Activated effector memory CD4-positive, alpha-beta T cell treated with Interleukin-2 at 50 U/mL for 16 hours (primary cell): ENCODE data around the gene NFKBIA.
"Not testable (repeated sequence)": the region's sequence is repeated elsewhere in the genome, so short reads cannot be mapped to it uniquely, and the experiment has no call there.

Experiments used
- DNase-seq: peaks from one replicate; pipeline ENCODE4 v3.0.0-alpha.2; 2020

Gene NFKBIA, protein sequence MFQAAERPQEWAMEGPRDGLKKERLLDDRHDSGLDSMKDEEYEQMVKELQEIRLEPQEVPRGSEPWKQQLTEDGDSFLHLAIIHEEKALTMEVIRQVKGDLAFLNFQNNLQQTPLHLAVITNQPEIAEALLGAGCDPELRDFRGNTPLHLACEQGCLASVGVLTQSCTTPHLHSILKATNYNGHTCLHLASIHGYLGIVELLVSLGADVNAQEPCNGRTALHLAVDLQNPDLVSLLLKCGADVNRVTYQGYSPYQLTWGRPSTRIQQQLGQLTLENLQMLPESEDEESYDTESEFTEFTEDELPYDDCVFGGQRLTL

DNA sequence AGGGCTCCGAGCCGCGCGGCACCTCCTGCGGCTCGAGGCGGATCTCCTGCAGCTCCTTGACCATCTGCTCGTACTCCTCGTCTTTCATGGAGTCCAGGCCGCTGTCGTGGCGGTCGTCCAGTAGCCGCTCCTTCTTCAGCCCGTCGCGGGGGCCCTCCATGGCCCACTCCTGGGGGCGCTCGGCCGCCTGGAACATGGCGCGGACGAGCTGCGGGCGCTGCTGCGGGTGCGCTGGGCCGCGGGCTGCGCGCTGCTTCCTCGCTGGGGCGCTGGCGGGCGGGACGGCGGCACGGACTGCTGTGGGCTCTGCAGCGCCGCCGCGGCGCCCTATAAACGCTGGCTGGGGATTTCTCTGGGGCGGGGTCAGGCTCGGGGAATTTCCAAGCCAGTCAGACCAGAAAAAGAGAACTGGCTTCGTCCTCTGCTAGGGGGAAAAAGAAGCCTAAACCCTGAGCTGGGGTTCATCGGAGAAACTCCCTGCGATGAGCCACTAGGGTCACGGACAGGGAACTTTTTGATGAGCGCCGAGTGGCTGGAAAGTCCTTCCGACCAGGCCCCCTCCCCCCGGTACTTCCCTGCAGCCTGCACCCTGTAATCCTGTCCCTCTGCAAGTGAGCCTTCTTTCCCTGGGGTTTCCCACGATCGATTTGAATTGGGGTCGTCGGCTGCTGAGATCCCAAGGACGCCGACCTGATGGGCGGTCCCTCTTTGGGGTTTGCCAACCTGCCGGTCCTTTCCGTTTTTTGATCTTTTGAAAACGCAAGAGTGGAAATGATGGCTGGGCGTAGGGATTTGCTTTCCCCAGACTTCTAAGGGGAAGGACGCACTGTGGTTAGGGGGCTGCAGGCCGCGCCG lies at the start of gene NFKBIA:
Gene NFKBIA (minus strand): TSS at position 301 of the 855 bp plus-strand sequence. CDS start 105 bp downstream, at position 196.
- peak; percentile 88 for DNase-seq

DNA sequence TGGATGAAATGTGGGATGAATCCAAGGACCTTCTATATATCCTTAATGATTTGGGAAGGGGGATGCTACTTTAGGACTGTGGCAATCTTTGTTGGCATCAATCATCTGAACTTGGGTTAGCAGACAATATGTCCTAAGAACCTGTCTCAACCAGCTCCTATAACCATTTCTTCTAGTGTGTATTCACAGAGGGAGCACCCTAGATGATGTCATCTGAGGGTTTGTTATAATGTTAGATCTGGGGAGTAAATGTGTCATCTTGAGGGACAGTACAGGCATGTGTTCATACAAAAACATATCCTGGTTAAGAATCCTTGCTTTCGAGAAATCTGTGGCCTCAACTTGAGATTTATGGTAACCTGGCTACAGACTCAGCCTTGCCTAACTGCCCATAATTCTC lies 41.9 kb upstream of the NFKBIA start:
- no peak for DNase-seq

DNA sequence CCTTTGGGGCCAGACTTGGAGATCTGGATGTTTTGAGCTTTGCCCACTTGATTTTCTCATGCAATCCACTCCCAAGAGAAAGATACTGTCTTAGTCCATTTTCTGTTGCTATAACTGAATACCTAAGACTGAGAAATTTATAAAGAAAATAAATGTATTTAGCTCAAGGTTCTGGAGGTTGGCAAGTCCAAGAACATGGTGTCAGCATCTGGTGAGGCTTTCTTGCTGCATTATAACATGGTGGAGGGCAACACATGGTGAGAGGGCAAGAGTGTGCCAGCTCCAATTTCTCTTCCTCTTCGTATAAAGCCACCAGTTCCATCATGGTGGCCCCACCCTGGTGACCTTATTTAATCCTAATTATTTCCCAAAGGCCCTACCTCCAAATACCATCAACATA lies 39.6 kb upstream of the NFKBIA start:
- no peak for DNase-seq

DNA sequence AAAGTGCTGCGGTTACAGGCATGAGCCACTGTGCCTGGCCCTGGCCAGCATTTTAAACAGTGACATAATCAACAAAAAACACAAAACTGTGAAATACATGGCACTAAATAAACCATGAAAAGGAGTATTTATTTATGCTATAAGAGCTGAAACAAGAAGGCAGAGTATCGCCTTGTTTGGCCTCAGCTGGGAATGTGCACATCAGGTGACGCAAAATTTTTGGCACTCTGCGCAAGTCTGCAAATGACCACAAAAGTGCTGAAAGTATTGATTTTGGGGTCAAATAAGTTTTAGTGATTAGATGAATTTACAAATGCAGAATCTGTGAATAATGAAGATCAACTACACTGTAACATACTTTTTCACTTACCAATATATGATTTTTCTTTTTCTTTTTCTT lies 36.6 kb upstream of the NFKBIA start:
- DNase-seq: no peak

DNA sequence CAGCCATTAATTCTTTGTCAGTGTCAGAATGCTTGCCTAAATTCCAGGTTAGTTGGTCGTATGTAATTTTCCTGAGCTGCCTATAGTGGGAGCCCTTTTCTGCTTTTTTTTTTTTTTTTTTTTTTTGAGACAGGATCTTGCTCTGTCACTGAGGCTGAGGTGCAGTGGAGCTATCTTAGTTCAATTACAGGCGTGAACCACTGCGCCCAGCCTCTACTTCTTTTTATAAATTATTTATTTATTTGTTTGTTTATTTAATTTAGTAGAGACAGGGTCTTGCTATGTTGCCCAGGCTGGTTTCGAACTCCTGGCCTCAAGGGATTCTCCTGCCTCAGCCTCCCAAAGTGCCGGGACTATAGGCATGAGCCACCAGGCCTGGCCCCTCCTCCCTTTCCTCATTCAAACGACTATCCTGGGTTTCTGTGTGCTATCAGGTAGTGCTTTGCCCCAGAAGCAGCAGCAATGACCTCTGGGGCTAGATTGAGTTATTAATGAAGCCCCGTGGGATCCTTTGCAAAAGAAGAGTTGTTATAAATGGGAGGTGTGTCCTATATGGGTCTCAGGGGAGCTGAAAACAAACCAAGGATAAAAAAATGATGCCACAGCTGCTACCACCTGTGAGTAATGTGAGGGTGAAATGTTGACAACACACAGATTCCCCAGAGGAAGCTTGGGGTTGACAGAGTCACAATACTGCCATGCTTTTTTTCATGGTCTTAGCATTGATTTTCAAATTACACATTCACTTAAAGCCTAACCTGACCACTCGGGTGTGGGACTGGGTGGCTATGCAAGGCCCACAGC lies 34.6 kb upstream of the NFKBIA start:
- no peak for DNase-seq

DNA sequence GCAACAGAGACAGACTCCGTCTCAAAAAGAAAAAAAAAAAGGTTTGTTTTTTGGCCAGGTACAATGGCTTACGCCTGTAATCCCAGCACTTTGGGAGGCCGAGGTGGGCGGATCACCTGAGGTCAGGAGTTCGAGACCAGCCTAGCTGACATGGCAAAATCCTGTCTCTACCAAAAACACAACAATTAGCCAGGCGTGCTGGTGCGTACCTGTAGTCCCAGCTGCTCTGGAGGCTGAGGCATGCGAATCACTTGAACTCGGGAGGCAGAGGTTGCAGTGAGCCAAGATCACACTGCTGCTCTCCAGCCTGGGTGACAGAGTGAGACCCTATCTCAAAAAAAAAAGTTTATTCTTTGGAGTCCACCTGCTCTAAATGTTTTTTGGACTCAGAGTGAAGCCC lies 33.9 kb upstream of the NFKBIA start:
- DNase-seq: not testable (repeated sequence)

DNA sequence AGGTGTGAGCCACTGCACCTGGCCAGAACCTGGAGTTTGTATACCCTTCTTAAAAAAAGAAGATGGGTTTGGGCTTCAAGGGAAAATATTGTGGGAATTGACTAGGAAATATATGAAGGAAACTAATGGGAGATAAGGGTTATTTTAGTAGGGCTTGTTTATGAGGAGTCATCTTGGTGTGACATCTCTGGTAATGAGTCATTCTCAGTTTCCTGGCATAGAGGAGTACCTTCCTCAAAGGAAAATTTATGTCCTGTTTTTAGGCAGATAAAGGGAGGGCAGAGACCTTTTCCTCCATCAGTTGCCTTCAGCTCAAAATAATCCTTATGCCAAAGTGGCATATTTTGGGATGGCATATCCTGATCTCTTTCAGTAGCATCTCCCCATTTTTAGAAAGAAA lies 30.6 kb upstream of the NFKBIA start:
- no peak for DNase-seq

DNA sequence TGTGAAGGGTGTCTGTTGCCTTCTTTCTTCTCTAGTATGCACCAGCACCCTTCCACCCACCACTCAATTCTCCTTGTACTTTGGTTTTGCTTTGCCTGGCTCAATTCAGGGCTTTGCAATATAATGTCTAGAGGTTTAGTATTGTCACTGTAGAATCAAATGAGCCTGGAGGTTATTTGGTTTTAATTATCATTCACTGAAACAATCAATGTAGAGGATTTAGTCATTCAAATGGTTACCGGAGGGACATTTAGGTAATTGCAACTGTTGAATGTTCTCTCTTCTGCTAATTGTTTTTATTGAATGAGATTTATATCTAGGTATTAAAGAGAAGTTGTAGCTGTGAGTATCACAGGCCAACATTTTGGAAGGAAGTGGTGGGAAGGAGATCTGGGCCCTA lies 29.3 kb upstream of the NFKBIA start:
- no peak for DNase-seq

DNA sequence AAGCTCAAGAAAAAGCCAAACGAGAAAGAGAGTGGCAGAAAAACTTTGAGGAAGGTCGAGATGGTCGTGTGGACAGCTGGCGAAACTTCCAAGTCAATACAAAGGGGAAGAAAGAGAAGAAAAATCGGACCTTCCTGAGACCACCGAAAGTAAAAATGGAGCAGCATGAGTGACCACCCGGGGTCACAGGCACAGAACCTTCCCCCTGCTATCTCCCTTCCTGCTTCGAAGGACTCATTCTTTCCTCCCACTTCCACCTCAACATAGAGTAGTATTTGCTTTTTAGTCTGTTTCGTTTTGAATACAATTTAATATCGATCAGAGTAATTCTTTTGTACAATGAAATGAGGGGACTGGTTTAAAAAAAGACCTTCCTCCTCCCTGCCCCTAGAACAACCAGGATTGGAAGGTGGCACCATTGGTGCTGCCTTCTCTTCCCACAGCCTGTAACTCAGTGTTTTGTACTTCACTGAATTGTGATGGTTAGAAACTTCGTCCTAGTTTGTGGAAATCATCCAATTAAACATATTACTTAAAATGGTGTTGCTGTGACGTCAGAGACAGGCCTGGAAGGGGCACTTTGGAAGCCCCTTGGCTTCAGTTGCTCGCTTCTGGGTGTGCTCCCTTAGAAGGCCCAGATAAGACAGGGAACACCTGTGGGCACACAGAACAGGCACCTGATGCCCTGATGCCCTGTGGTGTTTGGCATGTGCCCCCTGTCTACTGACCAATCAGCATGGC lies 26.1 kb upstream of the NFKBIA start:
- DNase-seq: no peak

DNA sequence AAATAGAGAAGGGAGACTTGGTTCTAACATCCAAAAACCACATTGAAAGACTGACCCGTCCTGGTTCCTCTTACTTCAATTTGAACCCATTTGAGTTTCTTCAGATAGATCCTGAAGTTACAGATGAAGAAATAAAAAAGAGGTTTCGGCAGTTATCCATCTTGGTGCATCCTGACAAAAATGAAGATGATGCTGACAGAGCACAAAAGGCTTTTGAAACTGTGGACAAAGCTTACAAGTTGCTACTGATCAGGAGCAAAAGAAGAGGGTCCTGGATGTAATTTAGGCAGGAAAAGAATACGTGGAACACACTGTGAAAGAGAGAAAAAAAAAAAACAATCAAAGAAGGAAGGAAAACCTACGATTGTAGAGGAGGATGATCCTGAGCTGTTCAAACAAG lies 25.4 kb upstream of the NFKBIA start:
- no peak for DNase-seq

DNA sequence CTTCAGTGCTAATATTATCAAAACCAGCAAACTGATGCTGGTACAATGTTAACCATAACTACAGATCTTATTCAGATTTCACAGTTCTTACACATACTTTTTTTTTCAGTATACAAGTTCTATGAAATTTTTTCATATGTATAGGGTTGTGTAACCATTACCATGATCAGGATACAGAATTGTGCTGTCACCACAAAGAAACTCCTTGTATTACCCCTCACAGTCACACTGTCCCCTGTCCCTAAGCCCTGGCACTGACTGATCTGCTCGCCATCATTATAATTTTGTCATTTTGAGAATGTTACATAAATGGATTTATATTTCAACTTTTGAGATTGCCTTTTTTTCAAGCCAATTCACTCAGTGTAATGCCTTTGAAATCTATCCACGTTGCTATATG lies 21.3 kb upstream of the NFKBIA start:
- no peak for DNase-seq

DNA sequence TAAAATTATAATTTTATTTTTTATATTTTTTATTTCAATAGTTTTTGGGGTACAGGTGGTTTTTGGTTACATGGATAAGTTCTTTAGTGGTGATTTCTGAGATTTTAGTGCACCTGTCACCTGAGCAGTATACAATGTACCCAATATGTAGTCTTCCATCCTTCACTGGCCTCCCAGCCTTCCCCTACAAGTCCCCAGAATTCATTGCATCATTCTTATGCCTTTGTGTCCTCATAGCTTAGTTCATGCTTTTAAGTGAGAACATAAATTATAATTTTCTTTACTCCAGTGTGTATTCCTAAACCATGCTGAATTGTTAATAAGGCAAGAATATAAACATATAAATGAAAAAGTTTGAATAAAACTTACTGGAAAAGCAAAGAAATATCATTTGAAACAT lies 19.1 kb upstream of the NFKBIA start:
- DNase-seq: no peak

DNA sequence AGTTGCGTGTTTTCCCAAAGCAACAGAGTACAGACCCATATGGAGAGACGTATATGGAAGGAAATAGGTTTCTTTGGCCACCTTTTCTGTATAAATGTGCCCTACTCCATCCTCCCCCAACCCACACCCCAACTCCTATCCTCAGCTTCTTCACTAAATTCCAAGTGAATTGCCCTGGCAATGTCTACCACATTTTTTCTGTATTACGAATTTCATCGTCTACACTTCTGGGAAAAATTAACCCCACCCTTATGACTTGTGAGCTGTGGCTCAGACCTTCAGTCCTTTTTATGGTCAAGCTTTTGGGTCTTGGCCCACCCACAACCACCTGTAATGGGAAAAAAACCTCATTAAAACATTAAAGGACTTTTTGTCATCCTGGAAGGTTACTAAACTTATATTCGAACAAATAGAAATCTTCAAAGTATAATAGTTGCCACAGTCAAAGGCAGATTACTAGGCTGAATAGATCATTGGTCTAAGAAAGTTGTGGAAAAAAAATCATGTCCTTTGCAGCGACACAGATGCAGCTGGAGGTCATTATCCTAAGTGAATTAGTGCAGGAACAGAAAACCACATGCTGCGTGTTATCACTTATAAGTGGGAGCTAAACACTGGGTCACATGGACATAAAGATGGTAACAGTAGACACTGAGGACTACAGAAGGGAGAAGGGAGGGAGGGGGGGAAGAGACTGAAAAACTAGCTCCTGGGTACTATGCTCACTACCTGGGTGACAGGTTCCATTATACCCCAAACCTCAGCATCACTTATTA lies 15.7 kb upstream of the NFKBIA start:
- no peak for DNase-seq

DNA sequence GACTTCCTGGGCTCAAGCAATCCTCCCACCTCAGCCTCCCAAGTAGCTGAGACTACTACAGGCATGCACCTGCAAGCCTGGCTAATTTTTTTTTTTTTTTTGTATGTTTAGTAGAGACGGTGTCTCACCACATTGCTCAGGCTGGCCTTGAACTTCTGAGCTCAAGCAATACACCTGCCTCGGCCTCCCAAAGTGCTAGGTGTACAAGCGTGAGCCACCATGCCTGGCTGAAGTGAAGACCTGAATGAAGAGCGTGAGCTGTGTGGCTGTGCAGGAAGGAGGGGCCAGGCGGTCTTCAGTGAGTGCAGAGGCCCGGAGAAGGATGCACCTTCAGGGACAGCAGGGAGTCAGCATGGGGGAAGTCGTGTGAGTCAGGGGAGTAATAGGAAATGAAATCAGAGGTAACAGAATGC lies 14.9 kb upstream of the NFKBIA start:
- no peak for DNase-seq

DNA sequence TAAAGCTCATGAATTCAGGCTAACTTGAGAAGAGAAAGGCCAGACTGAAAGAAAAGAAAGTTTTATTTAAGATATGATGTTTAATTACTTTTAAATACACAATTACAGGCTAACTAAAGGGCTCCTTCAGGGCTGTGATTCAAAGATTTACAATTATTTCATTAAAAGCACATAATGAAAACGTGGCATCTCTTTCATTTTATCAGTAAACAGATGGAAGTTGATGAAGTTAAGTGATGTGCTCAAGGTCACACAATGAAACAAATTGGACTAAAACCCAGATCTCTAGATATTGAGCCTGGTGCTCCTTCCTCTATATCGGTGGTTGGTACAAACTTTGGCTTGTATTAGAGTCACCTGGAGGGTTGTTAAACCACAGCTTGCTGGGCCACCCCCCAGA lies 13.5 kb upstream of the NFKBIA start:
- DNase-seq: no peak

DNA sequence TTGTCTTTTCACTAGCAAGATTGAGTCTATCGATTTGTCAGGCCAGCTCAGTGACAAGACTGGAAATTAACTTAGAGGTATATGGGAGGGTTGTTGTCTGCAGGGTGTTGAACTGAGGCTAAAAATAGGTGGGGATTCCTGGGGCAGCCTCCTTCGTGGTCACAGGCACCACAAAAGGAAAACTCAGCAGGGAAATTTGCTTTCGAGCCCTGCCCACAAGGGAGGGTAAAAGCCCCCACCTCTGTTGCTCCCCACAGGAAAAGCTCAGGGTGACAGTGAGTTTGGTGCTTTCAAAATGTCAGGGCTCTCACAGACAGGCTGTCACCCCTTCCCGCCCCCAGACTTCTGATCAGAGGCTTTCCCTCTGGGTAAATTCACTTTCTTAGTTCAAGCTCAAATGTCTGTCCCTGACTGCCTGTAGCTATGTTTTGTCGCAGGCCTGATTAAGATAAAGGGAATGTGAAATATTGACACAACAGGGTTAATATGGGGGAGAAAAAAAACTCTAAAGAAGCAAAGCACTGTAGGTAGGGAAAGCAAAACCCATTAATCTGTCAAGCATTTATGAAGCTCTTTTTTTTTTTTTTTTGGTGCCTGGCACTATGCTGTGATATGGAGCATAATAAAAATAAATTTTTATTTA lies 11.7 kb upstream of the NFKBIA start:
- DNase-seq: no peak

DNA sequence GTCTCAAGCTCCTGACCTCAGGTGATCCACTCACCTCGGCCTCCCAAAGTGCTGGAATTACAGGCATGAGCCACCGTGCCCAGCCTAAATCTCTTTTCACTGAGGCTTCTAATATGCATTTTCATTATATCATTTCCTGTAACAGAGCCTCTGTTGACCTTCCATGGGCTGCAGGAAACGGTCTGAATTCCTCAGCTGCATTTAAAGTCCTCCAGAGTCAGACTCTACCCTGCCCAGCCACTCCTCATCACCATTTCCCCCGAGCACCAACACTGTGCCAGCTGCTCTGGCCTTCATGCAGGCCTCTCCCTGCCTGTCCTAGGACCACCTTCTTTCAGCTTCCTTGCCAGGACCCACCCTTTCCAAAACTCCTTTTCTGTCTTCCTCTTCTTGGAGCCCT lies 9.8 kb upstream of the NFKBIA start:
- DNase-seq: no peak

DNA sequence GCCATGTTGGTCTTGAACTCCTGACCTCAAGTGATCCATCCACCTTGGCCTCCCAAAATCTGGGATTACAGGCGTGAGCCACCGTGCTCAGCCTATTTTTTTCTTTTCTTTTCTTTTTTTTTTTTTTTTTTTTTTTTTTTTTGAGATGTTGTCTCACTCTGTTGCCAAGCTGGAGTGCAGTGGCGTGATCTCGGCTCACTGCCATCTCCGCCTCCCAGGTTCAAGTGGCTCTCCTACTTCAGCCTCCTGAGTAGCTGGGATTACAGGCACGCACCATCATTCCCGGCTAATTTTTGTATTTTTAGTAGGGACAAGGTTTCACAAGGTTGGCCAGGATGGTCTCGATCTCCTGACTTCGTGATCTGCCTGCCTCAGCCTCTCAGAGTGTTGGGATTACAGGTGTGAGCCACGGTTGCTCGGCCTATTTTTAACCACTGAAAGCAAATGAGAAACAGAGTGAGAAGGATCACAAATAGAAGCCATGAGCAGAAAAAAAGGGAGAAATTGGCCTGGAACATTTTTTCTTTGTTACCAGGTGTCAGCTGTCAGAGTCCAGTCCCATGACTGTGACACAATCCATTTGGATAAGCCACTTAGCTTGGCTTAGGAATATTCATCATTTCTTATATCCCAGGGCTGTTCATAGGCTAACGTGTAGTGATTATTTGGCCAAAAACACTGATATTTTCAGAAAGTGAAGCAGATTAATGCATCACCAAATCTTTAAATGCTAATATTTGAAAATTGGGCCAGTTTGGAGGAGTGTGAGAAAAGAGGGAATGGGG lies 7.9 kb upstream of the NFKBIA start:
- no peak for DNase-seq

DNA sequence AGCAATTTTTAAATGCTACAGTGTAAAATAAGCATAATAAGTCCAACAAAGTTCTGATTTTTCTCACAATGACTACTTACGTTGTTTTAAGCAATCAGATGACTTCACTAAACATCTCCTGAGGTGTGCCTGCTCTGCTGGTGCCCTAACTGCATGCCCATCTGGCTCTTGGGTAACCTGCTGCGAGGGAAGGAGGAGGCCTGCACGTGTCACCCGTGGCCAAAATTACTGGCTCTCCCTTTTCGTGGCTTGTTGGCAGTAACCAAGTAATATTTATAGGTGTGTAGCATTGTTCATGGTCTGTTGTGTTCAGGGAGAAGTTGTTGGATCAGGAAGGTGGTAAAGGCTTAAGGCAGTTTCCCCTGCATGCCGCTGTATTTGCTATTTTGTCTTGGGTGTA lies 6.3 kb upstream of the NFKBIA start:
- no peak for DNase-seq

DNA sequence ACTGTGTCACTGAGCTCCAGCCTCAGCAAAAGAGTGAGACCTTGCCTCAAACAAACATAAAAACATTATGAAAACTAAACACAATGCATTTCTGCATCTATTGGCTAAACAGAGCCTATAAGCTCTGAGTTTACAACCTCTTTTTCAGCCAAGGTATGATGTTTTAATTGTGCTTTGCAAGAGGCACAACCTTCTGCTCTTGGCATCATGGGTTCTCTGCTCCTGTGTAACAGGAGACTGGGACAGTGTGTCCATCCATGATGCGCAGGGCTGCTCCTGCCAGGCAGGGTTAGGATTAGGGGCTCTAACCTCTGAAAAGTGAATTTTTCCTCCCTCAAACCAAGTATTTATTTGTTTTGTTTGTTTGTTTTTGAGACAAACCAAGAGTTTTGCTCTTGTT lies 5.0 kb upstream of the NFKBIA start:
- DNase-seq: no peak

DNA sequence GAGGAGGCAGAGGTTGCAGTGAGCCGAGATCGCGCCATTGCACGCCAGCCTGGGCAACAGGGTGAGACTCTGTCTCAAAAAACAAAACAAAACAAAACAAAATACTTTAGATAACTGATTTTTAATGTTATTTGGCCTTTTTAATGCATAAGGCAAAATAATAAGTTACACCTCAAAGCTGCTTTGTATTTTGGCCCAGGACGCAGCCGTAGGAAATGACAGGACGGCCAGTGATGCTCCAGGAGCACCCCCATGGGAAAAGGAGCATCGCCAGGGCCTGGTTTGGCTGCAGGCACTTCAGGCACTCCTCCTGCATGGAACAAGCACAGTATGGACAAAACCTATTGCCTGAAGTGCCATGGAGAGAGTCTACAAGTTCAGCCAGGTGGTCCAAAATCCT lies 3.5 kb upstream of the NFKBIA start:
- no peak for DNase-seq
